Panc1 (cell line): ENCODE results near the gene PLAAT5. TPM values are rescaled to one million over a fixed set of nuclear protein-coding genes. Genes with fewer than 3 reads are reported as not detected.

Experiments
- ATAC-seq: fragments of 200-7000 bp; cut with Tn5 transposase; 2 replicates; pipeline ENCODE4 v1.9.1; 2020; ENCODE audit warnings: mild to moderate bottlenecking, moderate library complexity
- BruUV-seq: library from RNA; stranded (reverse); fragments of 400-500 nt; replicated peaks from 2 replicates; lab custom pipeline; 2021; lab: Mats Ljungman, UMichigan
- CTCF ChIA-PET: fragments of 300-600 bp; sonication (Branson Sonifier 250); formaldehyde crosslinking; loops from one replicate; lab custom pipeline; 2022; ENCODE audit warnings: antibody characterized with exemption; lab: Charles Lee
- POLR2A ChIA-PET: fragments of 300-600 bp; sonication (Branson Sonifier 250); formaldehyde crosslinking; loops from one replicate; lab custom pipeline; 2022; ENCODE audit warnings: antibody characterized with exemption; lab: Charles Lee
- DNase-seq: peaks from one replicate; pipeline ENCODE4 v3.0.0-alpha.2; 2010; ENCODE audit warnings: low read depth, low spot score
- H3K27ac ChIP-seq: 2 replicates; pipeline ENCODE4 v1.5.1; 2011; ENCODE audit warnings: mild to moderate bottlenecking, low read length, inconsistent platforms
- H3K27me3 ChIP-seq: fragments of 200-500 bp; sonication (Bioruptor generic); 2 replicates; pipeline ENCODE4 v1.6.0; 2014; ENCODE audit warnings: low read length, inconsistent platforms; ENCODE audit not compliant: control insufficient read depth, insufficient read depth
- H3K36me3 ChIP-seq: fragments of 200-500 bp; sonication (Bioruptor generic); 2 replicates; pipeline ENCODE4 v1.5.1; 2014; ENCODE audit warnings: inconsistent platforms, mild to moderate bottlenecking, low read length, moderate library complexity; ENCODE audit not compliant: control insufficient read depth, insufficient read depth
- H3K4me1 ChIP-seq: 2 replicates; pipeline ENCODE4 v1.5.1; 2011; ENCODE audit warnings: inconsistent platforms, mild to moderate bottlenecking, low read length, moderate library complexity; ENCODE audit not compliant: control insufficient read depth, insufficient read depth
- H3K4me3 ChIP-seq, 2 experiments: 2 replicates each; pipeline ENCODE4 v1.5.1; 2011 to 2012; ENCODE audit warnings: low read depth in 2 of 2, low read length in 2 of 2, mild to moderate bottlenecking in 2 of 2, inconsistent platforms in 1 of 2, moderate library complexity in 1 of 2
- H3K9me3 ChIP-seq: fragments of 200-500 bp; sonication (Bioruptor generic); 2 replicates; pipeline ENCODE4 v1.5.1; 2014; ENCODE audit warnings: low read depth, mild to moderate bottlenecking, inconsistent platforms, low read length, moderate library complexity; ENCODE audit not compliant: control insufficient read depth, insufficient read depth
- CTCF ChIP-seq: fragments of 450-650 bp; IDR thresholded peaks from 2 replicates; pipeline ENCODE4 v1.5.1; 2017; ENCODE audit warnings: mild to moderate bottlenecking
- POLR2AphosphoS5 ChIP-seq: IDR thresholded peaks from 2 replicates; pipeline ENCODE4 v1.6.1; 2012; ENCODE audit warnings: mild to moderate bottlenecking, low read depth, low read length, moderate library complexity
- SIN3A ChIP-seq: IDR thresholded peaks from 2 replicates; pipeline ENCODE4 v1.6.1; 2012; ENCODE audit warnings: low read depth, mild to moderate bottlenecking, low read length, moderate library complexity, borderline replicate concordance; ENCODE audit not compliant: insufficient read depth
- TCF7L2 ChIP-seq: IDR thresholded peaks from 2 replicates; pipeline ENCODE4 v1.6.1; 2011; ENCODE audit warnings: mild to moderate bottlenecking, low read depth, low read length, inconsistent platforms
- in situ Hi-C: cut with HindIII; loops from 2 replicates; pipeline ENCODE4 v1.10.0; 2016; ENCODE audit warnings: low sequenced_read_pairs, low pct_unique_long_range_greater_than_20kb
- intact Hi-C: fragments of 100-400 bp; cut with micrococcal nuclease; formaldehyde crosslinking; loops from one replicate; pipeline ENCODE4 v1.10.0; 2022; ENCODE audit not compliant: unreplicated experiment
- total RNA-seq: library from RNA; stranded (reverse); gene quantifications from one replicate; pipeline ENCODE4 v1.2.1, GENCODE V29; 2021; ENCODE audit not compliant: unreplicated experiment
- TF ChIP-seq, protein P1 (sequence below), 2 experiments: IDR thresholded peaks; 2 replicates each; pipeline ENCODE4 v1.6.1; 2011 to 2012; ENCODE audit warnings: low read depth in 2 of 2, control low read depth in 1 of 2, low read length in 1 of 2, mild to moderate bottlenecking in 1 of 2, moderate library complexity in 1 of 2; ENCODE audit not compliant: insufficient read depth in 1 of 2

The PLAAT5 gene
- total RNA-seq, 1 experiment from 2014 or later: not detected

GRCh38 chr11:63508745-63509144, 17.8 kb upstream of the PLAAT5 start:
- in situ Hi-C loops: no loop called here
- POLR2A ChIA-PET: no interaction called here

GRCh38 chr11:63508009-63508408, 17.0 kb upstream of the PLAAT5 start:
- Histone ChIP-seq H3K4me1 (no peaks in the 10 kb centered on the region), H3K4me3 (no peak overlapping the region), H3K9me3 (no peaks in the 10 kb centered on the region), H3K36me3 (no peaks in the 10 kb centered on the region), H3K27ac (no peak overlapping the region), H3K27me3 (no peaks in the 10 kb centered on the region)
- BruUV-seq: no TSS peak
- peak; percentile 88 for ATAC-seq
- CTCF ChIA-PET: interaction anchor here (0.7 to 1.6 kb wide), 2 partner anchors 8 to 29 kb away, joined by 4 to 8 read pairs; no protein-coding TSS in a partner anchor
- TF ChIP-seq POLR2AphosphoS5 (no peak), CTCF (peak; percentile 80)
- TF ChIP-seq, protein P1, sequence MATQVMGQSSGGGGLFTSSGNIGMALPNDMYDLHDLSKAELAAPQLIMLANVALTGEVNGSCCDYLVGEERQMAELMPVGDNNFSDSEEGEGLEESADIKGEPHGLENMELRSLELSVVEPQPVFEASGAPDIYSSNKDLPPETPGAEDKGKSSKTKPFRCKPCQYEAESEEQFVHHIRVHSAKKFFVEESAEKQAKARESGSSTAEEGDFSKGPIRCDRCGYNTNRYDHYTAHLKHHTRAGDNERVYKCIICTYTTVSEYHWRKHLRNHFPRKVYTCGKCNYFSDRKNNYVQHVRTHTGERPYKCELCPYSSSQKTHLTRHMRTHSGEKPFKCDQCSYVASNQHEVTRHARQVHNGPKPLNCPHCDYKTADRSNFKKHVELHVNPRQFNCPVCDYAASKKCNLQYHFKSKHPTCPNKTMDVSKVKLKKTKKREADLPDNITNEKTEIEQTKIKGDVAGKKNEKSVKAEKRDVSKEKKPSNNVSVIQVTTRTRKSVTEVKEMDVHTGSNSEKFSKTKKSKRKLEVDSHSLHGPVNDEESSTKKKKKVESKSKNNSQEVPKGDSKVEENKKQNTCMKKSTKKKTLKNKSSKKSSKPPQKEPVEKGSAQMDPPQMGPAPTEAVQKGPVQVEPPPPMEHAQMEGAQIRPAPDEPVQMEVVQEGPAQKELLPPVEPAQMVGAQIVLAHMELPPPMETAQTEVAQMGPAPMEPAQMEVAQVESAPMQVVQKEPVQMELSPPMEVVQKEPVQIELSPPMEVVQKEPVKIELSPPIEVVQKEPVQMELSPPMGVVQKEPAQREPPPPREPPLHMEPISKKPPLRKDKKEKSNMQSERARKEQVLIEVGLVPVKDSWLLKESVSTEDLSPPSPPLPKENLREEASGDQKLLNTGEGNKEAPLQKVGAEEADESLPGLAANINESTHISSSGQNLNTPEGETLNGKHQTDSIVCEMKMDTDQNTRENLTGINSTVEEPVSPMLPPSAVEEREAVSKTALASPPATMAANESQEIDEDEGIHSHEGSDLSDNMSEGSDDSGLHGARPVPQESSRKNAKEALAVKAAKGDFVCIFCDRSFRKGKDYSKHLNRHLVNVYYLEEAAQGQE (IDR thresholded peaks at IDR 0.05; ENCODE audit: insufficient read depth in 1 of 2, low read depth in 2 of 2, low read length in 1 of 2): no peak
- in situ Hi-C loops (no loop called here), intact Hi-C loops (no loop called here)
- POLR2A ChIA-PET: no interaction called here
- peak; percentile 13 for DNase-seq

More at GRCh38 chr11:63508745-63509144, 17.8 kb upstream of the PLAAT5 start:
- Histone ChIP-seq H3K27ac (no peak overlapping the region), H3K27me3 (no peaks in the 10 kb centered on the region), H3K4me1 (no peaks in the 10 kb centered on the region), H3K36me3 (no peaks in the 10 kb centered on the region), H3K4me3 (no peak overlapping the region), H3K9me3 (no peaks in the 10 kb centered on the region)
- no peak for ATAC-seq
- CTCF ChIA-PET: interaction anchor here (1.6 kb wide), 1 partner anchor 30 kb away, joined by 4 read pairs; no protein-coding TSS in a partner anchor
- TF ChIP-seq TCF7L2 (no peak), SIN3A (no peak), CTCF (no peak)
- TF ChIP-seq, protein P1 (IDR thresholded peaks at IDR 0.05; ENCODE audit: insufficient read depth in 1 of 2, low read depth in 2 of 2, low read length in 1 of 2): no peak
- intact Hi-C loops: no loop called here
- no TSS peak for BruUV-seq
- DNase-seq: no peak
